HG02852 (cell line): ENCODE measurements around the gene RASSF3.

Experiments
- ATAC-seq: cut with Tn5 transposase; IDR thresholded peaks from one replicate; pipeline ENCODE4 v1.9.1; 2021; ENCODE audit warnings: mild to moderate bottlenecking, moderate library complexity; ENCODE audit not compliant: unreplicated experiment

RASSF3 gene

DNA sequence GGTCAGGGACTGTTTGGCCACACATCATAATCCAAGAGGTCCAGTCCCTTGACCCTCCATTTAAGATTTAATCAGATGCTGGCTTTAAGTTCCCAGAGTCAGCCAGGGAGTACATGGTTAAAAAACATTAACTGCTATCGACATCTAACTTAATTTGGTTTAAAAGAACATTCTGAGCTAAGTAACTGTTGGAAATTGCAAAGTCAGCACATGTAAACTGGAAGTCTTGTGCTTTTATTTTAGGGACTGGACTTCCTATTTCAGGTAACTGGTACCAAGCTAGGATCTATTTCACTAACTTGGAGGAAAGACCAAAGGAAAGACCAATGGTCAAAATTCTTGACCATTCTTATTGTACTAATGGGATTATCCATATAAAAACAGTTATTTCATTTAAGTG lies 108.4 kb downstream of the RASSF3 start:
- no peak for ATAC-seq

DNA sequence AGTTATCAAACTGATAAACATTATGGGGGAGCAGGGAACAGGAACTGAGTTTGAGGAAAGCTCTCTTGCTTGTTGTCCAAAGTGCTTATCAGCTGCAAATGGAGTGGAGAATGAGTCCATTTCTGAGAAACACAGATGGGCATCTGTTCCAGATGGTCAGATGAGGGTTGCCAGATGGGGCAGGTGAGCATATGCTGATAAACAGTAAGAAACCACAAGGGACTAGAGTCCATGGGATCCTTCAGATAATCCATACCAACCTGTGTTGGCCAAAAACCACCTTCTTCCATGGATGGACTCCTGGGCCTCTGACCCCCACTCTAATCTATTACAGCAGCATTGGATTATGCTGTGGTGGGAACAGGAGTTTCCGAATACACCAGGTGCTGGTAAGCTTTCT lies 110.6 kb downstream of the RASSF3 start:
- ATAC-seq = no peak

DNA sequence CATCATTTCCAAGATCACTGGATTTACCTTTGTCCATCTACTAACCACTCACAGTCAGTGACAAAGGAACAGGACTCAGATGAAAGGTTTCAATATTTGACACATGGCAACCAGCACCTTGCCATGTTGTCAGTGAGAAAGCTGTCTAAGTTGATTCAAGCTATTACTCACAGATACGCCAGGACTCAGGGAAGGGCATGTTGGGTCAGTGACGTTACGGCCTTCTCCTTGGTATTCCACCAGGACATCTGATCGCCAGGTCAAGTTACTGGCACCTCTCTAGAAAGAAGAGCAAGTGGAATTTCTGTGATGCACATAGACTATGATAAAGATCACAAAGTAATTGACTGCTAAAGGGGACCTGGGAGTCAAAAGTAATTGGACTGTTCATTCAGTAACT lies 112.5 kb downstream of the RASSF3 start:
- no peak for ATAC-seq

DNA sequence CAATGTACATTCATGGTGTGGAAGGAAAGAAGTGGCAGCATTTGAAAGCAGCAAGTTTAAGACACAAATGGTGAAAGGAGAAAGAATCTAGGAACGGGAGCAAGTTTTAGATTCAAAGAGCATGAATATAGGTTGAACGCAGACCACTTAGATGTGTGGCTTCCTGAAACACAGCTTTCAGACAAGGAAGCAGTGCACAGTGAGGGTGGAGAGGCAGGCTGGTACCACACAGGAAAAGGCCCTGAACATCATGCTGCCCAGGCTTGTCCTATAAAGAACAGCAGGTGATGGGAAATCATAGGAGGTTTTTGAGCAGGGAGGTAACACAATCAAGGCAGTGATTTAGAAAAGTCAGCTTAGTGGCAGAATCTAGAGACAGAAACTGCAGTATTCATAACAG lies 113.3 kb downstream of the RASSF3 start:
- no peak for ATAC-seq

DNA sequence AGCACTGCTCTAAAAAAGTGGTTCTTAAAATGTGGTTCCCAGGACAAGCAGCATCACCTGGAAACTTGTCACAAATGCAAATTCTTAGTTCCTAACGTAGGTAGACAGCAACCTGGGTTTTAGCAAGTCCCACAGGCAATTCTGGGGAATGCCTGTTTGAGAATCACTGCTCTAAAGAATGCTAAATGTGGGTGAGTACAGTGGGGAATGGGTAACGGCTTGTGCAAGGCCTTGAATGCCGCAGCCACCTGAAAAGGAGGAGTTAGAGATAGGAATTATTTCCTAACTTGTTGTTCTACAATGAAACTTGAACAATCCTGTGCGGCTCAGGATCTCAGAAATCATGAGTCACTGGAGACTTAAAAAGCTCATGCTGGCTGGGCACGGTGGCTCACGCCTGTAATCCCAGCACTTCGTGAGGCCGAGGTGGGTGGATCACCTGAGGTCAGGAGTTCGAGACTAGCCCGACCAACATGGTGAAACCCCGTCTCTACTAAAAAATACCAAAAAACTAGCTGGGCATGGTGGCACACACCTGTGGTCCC lies 114.0 kb downstream of the RASSF3 start:
- ATAC-seq = no peak

DNA sequence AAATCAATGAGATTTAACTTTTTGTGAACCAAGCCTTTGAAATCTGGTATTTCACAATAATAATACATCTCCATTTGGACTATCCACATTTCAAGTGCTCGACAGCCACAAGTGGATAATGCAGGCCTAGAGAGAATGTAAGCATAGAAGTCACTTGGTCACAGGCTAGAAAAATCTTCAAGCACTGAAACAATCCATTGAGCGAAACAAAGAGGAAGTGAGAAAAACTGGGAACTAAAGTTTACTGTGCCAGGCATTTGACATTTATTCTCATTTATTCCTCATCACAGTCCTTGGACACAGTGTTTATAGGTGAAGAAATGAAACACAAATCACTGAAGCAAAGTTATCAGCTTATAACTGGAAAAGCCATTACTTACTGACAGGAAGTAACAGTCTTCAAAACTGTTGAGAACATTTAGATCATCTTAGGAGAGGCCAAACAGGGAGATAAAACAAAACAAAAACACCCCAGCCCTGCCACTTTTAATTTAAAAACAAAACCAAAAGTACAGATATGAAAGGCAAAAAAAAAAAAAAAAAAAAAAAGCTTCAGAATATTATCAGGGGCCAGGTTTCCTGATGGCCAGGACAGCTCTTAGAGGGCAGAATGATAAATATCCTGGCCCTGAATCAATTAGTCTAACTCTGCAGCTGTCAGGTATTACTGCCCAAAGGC lies 119.8 kb downstream of the RASSF3 start:
- ATAC-seq = peak; percentile 55

DNA sequence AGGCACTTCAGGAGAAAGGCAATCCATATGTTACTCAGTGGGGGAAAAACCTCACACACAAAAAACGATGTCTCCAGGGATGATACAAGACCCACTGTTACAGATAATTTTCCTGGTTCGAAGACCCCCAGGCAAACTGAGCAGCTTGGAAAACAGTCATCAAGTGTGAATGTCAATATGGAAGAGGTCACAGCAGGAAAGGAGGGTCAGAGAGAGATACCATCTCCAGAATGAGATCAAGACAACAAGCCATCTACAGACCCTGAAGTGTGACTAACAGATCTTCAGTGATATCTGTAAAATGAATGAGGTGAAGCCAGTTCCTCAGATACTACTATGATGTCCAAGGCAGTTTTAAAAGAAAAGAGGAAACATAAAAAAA lies 120.3 kb downstream of the RASSF3 start:
- no peak for ATAC-seq

DNA sequence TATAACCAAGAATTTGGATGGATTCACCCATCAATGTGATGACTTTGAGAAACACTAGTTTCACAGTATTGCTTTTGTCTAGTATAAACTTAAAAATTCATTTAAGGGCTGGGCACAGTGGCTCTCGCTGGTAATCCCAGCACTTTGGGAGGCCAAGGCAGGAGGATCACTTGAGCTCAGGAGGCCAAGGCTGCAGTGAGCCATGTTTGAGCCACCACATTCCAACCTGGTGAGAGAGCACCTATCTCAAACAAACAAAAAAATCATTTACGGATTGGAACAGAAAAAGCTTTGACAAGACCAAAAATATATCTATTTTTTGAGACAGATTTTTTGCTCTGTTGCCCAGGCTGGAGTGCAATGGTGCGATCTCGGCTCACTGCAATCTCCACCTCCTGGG lies 121.4 kb downstream of the RASSF3 start:
- ATAC-seq = no peak

DNA sequence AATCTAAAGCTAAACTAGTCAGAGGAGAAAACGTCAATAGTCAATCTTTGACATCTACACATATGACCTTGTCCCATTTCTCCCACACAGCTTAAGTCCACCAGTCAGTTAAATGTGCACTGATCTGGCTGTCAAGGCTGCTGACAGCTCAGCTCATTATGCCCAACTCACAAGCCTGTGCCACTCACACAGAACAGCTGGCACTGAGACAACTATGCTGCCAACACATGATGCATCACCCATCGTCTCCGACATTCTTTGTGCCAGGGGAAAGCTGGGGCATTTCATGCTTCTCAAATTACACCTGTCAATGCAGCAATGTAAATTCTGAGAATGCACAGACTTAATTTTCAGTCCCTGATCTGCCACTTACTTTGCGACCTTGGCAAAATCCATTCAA lies 123.6 kb downstream of the RASSF3 start:
- ATAC-seq = no peak

DNA sequence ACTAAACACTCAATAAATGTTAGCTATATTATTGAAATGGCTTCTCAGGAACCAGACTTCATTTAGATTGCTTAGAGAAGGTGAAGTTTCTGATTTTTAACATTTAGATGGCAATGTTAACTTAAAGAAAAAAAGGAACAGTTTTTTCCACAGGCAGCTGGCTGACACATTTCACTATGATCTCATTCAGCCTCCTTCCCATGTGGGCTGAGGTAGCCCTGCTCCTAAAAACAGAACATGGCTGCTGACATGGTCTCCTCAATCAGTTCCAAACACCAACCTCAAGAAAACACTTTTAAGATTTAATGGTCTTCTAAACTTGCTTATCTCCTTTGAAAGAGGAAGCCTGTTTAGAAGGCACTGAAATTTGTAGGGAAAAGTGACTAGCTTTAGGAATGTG lies 125.1 kb downstream of the RASSF3 start:
- ATAC-seq = no peak

DNA sequence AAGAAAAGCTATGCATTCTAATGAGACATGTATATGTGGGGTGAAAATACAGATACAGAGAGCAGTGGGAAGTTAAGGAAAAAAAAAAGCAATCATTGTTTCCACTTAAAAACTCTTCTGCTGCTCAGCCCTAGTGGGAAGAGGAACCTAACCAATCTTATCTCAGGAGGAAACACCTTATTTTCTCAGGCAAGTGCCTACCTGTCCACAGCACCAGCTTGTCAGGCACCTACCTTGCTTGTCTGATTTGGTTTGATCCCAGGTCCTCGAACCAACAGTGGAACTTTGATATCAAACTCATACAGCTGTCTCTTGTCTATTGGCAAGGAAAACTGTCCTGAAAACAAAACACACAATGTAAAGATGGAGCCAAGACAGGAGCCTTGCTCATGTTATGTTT lies 126.5 kb downstream of the RASSF3 start:
- no peak for ATAC-seq

DNA sequence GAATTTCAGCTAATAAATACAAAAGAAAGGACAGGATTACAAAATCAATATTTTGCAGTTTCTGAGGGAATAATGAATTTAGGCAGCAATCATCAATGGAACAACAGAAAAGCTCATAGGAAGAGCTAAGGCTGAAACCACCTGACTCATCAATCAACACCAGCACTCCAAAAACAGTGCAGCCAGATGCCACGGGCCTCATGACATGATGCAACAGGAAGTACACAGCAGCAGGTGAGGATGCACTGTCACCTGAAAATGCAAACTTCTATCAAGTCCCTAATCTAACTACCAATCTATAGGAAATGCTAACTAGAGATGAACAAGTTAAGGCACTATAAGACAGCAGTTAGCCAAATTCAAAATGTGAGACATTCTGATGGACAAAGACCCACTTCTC lies 127.2 kb downstream of the RASSF3 start:
- no peak for ATAC-seq

DNA sequence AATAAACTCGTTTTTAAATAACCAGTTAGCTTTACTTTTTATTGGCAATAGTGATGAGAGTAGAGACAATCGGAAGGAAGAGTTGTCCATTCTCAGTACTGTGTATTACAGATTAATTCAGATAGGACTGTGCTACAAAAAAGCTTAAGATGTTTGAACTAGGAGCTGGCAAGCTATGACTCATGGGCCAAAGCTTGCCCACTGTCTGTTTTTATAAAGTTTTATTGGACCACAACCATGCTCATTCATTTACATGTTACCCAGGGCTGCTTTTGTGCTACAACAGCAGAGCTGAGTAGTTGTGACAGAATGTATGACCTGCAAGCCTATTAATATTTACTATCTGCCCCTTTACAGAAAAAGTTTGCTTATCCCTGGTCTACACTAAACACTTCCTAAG lies 129.5 kb downstream of the RASSF3 start:
- no peak for ATAC-seq

DNA sequence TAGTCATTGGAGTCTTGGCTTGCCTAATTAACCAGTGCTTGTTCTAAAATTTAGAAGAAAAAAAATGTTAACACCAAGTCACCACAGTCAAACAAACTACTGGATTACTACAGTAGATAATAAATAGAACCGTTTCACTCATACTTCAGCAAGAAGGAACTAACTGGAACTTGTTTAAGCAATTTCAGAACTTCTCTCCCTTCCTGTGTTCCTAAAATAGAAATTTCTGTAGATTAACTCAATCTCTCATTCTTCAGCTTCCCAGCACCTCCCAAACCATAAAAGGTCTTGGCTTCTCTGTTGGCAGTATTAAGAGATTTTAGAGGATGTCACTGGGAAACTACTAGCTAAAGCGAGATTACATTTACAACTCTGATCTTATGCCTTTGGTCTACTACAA lies 130.4 kb downstream of the RASSF3 start:
- no peak for ATAC-seq

DNA sequence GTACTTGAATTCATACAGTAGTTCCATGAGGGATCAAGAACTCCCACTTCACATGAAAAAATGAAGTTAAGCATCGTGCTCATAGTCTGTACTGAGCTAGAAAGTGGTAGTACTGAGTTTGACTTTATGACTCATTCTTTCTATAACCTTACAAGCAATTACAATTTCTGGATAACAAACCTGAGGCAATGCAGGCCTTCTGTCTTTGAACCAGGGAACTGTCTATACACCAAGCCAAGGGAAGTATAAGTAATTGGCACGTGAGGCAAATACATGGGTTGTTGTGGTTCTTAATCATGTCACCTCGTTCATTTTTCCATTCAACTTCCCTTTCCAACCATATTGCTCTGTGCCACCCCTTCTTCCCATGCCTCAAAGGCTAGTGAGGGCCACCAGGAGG lies 132.1 kb downstream of the RASSF3 start:
- no peak for ATAC-seq

DNA sequence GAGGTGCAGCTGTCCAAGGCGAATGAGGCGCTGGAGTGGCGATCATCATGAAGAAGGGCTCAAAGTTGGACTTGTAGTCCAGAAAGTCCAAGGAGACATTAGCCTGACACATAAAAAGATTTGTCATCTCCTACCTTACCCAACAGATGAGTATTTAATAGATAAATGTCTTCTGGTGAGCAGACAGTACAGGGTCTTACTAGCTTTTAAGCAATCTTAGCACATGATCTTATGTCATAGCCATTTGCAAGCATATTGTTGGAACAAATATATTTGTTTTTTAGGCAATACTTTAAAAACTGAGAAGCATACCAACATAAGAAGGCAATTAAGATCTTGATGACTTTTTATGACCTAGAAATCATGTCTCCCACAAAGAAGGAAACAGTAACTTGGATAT lies 132.9 kb downstream of the RASSF3 start:
- no peak for ATAC-seq

DNA sequence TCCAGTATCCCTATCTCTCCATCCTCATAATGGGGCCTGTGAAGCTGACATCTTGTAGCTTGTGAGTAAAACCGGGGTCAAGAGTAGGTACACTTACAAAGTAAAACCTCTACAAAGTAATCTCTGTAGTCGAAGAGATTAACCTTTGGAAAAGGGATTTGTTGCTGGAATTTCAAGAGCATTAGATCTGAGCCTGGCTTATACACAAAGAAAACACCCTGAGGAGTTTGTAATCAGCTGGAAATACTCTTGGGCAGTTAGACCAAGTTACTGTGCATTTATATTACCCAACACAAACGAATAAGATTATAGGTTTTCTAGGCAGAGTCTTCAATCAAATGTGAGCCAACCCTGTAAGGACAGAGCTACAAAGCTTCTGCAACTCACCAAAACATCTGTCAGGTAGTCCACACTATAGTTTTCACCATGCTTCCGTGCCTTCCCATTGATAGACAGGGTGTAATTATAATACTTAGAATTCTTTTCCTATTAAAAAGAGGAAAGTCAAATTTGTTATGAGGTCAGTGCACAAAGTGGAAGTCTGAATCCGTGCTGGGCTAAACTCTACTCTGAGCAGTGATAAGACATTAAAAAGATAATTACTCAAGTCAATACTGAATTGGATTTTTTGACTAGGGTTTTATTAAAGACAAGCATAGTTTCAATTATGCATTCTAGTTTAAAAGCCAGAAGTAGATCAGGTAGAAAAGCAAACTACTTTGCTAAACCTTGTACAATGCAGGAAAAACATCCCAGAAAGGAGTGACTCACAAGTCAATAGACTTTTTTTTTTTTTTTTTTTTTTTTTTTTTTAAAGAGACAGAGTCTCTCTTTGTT lies 134.3 kb downstream of the RASSF3 start:
- no peak for ATAC-seq

DNA sequence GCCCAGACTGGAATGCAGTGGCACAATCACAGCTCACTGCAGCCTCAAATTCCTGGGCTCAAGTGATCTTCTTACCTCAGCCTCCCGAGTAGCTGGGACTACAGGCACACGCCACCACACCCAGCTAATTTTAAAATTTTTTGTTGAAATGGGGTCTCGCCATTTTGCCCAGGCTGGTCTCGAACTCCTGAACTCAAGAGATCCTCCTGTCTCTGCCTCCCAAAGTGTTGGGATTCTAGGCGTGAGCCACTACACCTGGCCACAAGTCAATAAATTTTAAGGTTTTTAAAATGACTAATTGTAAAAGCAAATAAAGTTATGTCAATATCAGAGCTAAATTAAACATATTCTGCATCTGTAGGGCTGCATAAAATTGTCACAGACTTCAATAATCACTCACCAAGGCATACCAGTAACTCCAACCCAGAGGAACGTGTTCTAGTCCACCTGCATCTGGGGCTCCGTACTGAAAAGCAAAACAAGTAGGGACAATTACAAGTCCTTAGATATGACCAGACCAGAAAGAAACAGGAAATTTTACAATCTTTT lies 135.0 kb downstream of the RASSF3 start:
- ATAC-seq = no peak

DNA sequence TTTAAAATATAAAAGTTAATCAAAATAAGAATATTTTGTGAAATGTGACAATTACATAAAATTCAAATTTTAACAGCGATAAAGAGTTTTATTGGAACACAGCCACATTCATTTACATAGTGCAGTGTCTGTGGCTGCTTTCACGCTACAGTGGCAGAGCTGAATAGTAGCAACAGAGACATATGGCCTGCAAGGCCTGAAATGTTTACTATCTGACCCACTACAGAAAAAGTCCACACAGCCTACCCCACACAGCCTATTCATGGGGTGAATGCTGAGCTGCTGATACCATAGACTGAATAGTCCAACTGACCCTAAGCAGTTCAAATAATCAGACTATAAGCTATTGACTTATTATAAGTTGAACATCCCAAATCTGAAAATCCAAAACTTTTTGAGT lies 135.7 kb downstream of the RASSF3 start:
- no peak for ATAC-seq

DNA sequence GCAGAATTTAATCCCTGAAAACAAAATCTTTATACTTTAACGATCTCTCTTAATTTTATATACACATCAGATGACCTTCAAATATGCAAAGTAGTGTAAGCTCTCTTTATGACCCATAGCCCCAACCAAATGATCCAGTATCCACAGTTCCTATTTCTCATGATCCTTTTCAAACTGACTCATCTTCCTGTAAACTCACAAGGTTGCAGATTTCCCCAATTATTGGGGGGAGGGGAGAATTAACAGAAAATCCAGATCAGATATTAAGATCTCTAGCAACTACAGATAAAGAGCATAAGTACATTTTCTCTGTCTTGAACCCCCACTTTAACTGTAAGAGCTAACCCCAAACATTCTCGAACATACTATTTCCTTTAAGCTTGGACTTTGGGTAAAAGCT lies 136.4 kb downstream of the RASSF3 start:
- ATAC-seq = no peak
